HG03064 (cell line): ENCODE data around the gene LRRC53.

Source experiments
- ATAC-seq: cut with Tn5 transposase; IDR thresholded peaks from one replicate; pipeline ENCODE4 v1.9.1; 2021; ENCODE audit warnings: low read depth; ENCODE audit not compliant: unreplicated experiment

LRRC53 gene, protein sequence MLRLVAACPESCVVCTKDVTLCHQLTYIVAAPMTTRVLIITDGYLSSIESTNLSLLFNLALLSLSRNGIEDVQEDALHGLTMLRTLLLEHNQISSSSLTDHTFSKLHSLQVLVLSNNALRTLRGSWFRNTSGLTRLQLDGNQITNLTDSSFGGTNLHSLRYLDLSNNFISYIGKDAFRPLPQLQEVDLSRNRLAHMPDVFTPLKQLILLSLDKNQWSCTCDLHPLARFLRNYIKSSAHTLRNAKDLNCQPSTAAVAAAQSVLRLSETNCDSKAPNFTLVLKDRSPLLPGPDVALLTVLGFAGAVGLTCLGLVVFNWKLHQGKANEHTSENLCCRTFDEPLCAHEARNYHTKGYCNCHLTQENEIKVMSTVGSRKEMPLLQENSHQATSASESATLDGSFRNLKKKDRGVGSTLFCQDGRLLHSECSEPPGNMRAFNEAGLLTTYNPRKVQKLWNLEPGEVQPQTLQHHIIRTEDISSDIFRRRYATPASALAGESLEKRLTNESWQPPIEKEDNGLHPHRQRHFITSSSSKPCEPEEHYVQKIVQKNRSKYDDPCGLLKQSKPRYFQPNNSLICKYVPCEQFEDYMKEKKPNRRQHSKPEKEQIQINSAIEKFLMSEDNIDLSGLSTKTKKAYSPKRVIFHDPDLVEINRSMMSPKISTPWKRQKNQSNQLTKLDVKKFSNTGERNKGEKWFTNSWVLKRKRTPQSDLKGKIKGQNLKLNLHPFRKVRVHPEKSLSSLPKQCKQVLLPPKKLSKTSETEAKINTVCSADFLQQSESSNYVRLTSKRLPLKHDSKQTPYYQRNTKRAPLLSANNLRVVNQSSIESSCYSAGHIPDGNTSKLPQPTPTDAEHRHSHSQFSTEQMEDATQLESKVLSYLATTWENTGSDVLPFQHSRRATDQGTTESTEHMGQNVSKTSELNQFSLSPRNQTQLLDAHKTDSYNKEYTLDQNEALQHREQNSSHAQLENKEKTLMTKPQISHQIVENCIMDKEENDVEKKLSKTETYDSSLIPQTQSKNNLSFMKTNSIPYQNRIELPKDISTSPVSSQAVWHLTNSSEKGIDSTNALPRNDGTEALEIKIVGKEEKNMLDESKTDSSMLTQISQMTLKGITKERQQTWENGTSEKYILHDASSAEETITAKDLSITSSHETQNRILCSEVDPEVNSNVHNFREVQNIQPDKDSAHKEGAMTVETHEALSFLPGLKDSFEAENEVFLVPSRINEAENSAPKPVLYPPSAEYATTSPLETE

DNA sequence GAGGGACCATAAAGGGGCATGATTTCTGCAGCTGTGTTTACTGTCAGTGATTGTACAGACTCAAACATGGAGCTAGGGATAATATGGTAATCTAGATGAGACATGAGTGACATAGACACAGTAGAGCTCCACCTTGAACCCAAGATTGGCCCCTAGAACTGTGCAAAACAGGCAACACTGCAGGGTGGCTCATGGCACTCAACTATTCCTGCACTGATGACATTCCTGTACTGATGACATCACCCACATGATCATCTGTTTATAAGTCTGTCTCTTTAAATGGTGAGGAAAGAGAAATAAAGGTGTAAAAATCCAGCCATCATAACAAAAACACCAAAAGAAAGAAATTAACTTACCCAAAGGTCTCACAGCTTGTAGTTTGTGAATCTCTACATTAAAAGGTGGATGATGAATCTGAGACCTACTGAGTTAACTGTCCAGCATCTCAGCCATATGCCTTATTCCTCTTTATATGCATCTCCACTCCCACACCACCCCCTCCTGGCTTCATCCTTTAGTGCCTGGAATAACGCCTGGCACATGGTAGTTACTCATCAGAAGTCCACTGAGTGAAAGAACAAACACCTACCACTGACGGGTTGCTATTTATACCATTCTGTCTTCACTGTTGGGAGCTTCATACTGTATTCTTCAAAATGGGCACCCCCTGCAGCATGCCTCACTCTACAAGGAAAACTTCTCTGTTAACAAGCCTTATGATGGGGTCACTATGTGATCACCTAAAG, at the start of gene LRRC53:
Gene LRRC53 (minus strand): TSS at position 442 of the 746 bp plus-strand sequence. CDS start 29,262 bp downstream, outside the sequence.
- ATAC-seq: no peak

DNA sequence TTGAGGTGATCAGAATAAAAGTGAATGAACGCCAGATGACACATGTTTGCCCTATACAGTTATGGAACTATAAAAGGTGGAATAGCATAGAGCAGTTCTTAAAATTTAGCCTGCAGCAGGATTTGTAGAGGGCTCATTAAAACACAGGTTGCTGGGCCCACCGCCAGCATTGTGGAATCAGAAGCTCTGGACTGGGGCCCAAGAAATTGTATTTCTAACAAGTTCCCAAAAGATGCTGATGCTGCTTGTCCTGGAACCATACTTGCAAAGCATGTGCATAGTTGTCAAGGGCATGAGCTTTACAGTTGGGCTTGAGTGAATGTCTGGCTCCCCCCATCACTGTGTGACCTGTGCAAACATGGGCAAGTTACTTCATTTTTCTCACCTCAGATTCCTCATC, 37.5 kb upstream of the LRRC53 start:
- ATAC-seq: no peak

DNA sequence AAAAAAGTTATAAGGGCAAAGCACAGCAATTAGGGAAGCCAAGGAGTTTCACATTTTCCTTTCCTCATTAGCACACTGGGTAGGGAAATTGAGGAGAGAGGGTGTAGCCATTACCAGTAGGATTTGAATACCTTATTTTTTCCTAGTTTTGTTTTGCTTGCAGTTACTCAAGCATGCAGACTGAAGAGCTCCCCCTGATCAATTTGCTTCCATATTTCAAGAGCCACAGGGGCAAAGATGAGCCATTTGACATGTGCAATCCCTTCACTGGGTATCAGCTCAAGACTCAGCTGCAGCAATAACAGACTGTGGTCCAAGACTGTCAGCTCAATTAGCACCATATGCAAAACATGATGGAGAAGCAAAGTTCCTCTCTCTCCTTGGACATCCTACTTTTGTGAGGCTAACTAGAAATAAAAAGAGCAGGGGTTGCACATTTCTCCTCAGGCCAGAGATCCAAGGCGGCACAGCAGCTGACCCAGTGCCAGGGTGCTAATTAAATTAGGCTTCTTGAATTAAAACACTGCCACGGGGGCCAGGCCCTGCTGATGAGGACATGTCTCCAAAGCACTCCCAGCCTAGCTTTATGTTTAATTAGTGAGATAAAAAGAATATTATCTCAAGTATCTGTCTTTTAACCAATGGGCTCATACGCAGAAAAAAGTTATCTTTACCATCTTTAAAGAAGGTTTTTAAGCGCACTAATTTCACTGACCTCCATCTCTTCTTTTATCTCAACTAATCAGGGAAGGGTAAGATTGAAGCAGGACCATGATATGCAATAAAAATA, 36.7 kb upstream of the LRRC53 start:
- ATAC-seq: no peak

DNA sequence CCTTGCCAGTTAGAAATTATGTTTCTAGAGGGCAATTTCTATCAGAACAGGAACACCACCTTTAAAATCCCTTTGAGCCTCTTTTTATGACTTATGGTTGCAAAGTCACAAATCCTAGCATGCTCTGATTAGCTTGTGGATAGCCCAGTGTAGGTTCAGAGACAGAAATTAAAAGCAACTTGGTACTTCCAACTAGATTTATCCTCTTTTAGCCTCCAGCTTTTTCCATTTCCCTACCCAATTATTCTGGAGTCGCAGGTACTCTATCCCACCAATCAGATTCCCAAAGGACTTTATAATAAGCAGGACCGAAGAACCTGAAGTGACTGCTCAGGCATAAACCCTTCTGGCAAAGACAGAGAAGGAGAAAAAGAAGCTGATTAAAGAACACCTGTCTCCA, 33.4 kb upstream of the LRRC53 start:
- ATAC-seq: no peak

DNA sequence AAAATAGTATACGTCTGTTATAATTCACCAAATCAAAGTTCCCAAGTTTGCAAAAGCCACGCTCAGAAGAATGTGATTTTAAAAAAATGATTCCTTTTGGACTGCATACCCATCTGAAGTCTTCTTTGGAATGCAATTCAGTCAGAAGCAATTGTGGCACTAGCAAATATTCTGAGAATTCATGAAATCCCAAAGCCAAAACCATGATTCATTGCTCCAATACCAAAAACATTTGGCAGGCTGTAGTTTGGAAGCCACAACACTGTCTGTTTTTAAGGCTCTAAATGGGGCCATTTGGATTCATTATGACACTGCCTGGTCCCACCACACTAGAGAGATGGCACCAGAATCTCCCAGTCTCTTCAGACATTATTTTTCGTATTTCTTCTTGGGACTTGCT, 21.8 kb upstream of the LRRC53 start:
- no peak for ATAC-seq

DNA sequence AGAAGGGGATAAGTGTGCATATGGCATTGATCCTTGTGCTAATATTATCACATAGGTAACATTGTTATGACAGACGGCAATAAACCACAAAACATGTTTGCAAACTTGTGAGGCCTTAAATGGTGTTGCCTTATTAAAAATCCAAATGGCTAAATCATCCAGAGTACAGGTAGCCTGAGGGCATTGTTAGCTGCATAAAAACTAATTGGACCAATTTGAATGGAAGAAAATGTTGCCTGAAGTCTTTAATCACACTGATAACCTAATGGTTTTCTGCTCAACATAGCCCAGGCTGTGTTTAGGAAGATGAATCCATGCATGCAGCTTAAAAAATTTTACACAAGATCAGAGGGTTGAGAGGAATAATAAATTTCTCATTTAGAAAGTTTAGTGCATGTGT, 19.4 kb upstream of the LRRC53 start:
- ATAC-seq: no peak

DNA sequence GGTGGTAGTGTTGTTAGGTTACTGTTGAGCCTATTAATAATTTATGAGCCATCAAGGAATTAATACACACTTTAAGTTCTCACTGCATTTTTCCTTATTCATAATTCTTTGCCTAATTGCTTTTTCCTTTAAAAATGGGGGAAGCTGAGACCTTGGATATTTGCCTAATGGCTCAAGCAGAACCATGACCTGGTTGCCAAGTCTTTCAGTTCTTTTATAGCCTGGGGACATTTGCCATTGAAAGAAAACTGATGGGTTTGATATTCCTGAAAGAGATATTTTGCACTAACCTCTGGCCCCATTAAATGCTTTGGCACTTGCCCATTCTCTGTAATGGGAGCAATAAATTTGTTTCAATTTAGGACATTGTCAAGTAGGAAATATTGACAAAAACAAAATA, 18.5 kb upstream of the LRRC53 start:
- ATAC-seq: no peak

DNA sequence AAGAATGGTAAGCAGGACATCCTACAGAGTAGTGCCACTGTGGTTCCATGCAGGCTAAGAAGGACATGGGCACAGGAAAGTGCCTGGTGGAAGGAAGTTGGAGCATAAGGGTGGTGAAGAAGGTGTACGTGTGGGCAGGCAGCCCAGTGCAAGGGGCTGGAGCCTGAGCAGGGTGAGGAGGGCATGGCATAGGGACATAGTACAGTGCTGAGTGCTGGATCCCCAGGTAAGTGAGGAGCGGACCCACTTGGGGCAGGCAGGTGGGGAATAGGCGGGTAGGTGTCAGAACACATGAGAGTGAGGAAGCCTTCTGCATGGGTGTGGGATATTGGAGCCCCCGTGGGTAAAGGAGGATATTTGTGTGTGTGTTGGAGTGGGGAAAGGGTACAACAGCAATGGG, 15.7 kb upstream of the LRRC53 start:
- ATAC-seq: no peak

DNA sequence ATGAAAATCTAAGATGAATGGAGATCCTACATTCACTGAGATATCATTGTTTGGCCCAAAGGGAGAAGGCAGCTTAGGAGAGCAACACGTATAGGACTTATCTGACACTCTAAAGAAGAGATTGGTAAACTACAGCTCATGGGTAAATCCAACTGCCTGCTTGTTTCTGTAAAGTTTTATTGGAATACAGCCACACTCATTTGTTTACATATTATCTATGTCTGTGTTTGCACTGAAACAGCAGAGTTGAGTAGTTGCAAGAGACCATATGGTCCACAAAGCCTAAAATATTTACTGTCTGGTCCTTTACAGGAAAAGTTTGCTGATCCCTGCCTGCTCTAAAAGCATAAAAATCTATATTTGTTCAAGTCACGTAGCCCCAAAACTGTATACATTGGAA, 14.3 kb upstream of the LRRC53 start:
- no peak for ATAC-seq

DNA sequence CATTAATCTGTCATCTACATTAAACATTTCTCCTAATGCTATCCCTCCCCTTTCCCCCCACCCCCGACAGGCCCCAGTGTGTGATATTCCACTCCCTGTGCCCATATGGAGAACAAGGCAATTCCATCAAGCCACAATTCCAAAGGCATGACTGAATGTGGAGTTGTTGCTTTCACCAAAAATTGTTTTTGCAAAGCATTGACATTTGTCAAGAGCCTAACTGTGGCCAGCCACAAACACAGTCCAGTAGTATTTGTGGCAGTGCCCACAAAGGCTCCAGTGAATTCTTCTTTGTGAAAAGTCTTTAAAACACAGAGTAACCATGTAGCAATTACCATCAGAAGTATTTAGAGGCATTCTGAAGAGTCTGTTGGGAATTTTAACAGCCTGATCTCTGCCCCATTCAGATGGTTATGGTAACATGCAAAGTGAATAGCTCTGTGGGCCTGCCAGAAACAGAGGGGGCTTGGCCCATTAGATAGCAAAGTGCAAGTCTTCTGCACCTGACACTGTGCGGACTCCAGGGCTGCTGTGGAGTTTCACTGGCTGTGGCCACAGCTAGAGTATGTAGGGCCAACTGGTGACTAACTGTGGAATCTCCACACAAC, 11.6 kb upstream of the LRRC53 start:
- ATAC-seq: no peak

DNA sequence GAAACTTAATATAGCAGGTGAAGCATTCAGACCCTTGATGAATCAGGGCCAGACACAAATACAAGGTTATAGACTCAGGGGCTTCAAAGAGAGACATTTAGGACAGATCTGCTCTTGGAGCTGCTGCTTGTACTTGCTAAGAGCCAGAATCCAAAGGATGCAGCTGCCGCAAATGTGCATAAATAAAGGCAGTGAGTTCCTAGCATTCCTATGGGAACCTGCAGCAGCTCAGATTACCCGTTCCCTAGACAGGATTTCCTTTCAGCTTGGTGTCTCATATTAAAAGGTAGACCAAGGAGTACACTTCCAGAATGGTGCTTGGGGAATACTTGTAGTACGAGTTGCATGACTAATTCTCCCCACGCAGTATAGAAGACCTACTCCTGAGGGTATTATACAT, 9.7 kb upstream of the LRRC53 start:
- no peak for ATAC-seq

DNA sequence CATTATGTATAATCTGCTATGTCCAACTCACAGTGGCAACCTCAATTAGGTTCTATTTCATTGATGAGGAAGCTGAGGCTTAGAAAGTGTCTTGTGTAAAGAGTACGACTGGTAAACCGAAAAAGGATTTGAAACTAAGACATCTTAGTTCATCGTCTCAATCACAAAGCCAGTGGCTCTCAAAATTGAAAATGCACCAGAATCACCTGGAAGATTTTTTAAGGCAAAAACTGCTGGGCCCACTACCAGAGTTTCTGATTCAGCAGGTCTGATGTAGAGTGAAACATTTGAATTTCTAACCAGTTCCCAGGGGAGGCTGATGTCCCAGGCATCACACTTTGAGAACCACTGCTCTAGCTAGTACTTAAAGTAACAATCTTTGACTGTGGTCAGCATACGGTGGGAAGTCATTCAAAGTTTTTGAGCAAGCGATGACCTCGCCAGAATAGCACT, 5.2 kb upstream of the LRRC53 start:
- peak; percentile 79 for ATAC-seq

DNA sequence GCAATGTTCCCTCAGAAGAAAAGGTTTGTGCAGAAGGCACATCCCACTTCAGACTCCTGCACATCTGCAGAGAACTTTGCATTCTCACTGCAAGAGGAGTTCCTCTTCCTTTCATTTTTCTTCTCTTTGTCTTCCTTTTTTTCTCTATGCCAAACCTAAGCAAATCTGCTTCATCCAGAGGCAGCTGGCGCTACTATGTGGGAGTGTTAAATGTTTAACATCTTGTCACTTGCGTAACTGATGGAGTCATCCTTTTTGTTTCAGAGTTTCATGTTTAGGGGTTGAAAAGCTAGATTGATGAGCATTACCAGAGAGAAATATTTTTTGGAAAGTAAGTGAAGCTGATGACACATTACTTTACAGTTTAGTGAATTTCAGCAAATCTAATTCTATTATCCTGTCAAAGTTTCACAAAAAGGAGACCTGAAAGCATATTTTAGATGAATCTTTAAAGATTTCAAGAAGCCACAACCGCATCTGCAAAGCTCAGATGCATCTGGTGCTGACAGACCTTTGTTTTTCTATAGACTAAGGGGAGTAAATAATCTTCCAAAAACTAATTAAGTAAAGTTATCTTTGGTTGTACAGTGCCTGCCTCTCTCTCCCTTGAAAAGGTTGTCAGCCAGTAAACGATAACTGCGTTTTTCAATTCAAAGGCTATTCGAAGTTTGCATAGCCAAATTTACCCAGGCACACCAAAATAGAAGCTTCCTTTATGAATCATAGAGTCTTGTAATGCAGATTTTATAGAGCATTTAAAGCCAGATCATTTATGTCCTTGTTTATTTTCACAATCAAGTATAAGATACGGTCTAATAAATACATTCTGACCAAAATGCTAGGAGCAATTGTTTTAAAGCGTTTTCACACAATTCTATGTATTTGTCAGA, 1.2 kb upstream of the LRRC53 start:
- ATAC-seq: no peak

DNA sequence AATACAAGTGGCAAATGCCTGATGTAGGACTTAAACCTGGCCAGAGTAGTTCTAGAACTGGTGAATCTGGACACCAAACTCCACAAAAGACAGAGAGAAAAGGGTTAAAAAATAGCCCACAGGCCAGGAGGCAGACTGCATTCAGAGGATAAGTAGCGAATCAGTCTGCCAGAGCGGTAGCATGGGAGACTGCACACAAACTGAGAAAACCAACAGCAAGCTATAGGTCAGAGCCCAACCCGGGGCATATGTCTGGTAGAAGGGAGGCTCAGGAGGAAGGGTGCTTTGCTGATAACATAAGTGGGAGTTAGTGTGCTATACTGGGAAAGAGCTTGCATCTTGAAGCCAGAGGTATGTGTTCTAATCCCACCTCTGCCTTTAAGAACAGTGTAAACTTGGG, 4.0 kb downstream of the LRRC53 start:
- ATAC-seq: no peak

DNA sequence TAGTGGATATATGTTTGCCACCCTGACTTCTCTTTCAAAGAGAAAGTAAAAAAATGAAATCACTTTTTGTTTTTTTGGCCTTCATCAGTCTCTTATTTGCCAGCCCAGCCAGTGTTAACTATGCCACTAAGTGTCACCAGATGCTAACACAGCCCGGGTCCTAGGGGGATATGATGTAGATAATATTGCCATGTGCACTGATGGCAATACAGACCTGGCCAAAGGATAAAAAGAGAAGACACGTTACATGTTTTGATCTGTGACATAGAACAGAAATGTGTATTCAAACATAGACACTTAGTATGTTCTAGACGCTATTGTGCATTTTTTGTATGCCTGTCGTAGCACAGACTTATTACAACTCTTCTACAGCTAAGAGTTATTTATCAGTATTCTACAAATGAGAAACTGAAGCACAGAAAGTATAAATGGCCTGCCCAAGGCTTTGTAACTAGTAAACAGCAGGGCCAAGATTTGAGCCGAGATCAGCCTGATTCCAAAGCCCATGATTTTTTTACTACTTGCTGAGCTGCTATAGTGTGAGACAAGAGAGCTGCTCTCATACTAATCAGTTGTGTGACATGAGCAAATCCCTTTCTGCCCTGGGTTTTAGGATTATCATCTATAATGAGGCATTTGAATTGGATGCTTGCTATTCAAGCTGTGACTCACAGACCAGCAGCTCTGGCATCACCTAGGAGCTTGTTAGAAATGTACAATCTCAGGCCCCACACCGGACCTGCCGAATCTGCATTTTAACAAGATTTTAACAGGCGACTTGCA, 6.3 kb downstream of the LRRC53 start:
- ATAC-seq: no peak

DNA sequence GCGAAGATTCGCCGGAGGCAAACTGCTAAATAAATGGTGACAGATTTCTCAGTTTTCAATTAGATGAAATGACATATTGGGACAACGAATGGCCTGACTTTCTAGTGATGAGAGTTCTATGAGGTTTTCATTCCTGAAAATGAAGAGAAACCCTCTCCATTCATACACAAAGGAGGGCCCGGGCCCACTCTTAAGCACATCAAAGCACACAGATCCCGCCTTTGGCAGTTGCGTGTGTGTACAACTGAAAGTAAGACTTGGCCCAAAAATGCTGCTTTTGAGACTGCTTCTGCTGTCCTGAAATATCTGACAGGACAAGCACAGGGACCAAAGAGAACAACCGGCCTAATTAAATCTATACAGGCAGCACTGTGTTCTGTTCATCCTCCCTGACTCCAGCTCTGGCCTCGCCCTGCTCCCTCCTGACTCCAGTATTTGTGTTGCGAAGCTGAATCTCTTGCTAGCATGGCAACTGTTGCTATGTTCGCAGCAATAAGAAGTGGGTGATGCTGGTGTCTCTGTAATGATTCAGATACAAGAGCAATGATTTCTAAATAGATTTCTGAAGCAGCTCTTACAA, 7.4 kb downstream of the LRRC53 start:
- no peak for ATAC-seq
